GM18526 (cell line): ENCODE measurements around the gene CLDN3.

Experiments
- POLR2A ChIP-seq: IDR thresholded peaks from 3 replicates; pipeline ENCODE4 v1.6.1; 2011; ENCODE audit not compliant: insufficient read length; ENCODE audit errors: extremely low read depth

The CLDN3 gene

GRCh38 chr7:73773700-73774517, 3.8 kb upstream of the CLDN3 start:
- TF ChIP-seq POLR2A, result no peak

- no peak for TF ChIP-seq POLR2A
Measured at GRCh38 chr7:73770860-73771670, 995 bp upstream of the CLDN3 start.

- TF ChIP-seq POLR2A, result no peak
Measured at GRCh38 chr7:73769481-73770001, 529 bp downstream of the CLDN3 start.

GRCh38 chr7:73768641-73769480, 1.2 kb downstream of the CLDN3 start:
- TF ChIP-seq POLR2A, result no peak

GRCh38 chr7:73766556-73767229, 3.4 kb downstream of the CLDN3 start:
- no peak for TF ChIP-seq POLR2A

GRCh38 chr7:73762659-73762999, 7.4 kb downstream of the CLDN3 start:
- no peak for TF ChIP-seq POLR2A

GRCh38 chr7:73761854-73762658, 8.0 kb downstream of the CLDN3 start:
- TF ChIP-seq POLR2A, result no peak

- TF ChIP-seq POLR2A, result no peak
Measured at GRCh38 chr7:73758581-73759138, 11.4 kb downstream of the CLDN3 start.

GRCh38 chr7:73749931-73750776, 19.9 kb downstream of the CLDN3 start:
- no peak for TF ChIP-seq POLR2A

GRCh38 chr7:73746378-73746777, 23.7 kb downstream of the CLDN3 start:
- no peak for TF ChIP-seq POLR2A

GRCh38 chr7:73742753-73743641, 27.1 kb downstream of the CLDN3 start:
- TF ChIP-seq POLR2A, result no peak

- TF ChIP-seq POLR2A, result no peak
Measured at GRCh38 chr7:73742338-73742752, 27.7 kb downstream of the CLDN3 start.

- no peak for TF ChIP-seq POLR2A
Measured at GRCh38 chr7:73741600-73741999, 28.5 kb downstream of the CLDN3 start.
